ENCODE results near the gene TOMM6. TPM values are rescaled to one million over a fixed set of nuclear protein-coding genes. Genes with fewer than 3 reads are reported as not detected.

The TOMM6 gene
- total RNA-seq, 1 experiment from 2014 or later = 239 TPM

DNA sequence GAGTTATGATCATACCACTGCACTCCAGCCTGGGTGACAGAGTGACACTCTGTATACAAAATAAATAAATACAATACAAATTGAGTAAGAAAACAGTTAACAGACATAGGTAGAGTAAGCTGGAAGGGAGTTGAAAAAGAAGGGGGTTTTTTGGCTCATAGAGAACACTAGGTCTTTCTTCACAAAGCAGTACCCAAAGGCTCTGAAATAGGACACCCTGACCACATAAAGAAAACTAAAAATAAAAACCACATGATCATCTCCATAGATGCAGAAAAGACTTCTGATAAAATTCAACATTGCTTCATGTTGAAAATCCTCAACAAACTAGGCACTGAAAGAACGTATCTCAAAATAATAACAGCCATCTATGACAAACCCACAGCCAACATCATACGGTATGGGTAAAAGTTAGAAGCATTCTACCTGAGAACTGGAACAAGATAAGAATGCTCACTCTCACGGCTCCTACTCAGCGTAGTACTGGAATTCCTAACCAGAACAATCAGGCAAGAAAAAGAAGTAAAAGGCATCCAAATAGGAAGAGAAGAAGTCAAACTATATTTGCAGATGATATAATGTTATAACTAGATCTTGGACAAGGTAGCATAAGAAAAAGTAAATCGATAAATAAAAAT lies 48.6 kb downstream of the TOMM6 start:
- Histone ChIP-seq H3K9me3 (ENCODE audit: control insufficient read depth, low read depth, low read length) (no peaks in the 10 kb centered on the region), H3K14ac (ENCODE audit: insufficient read depth, low read length) (no peak overlapping the region), H2BK12ac (ENCODE audit: insufficient read length, low read depth, low read length) (no peak overlapping the region), H3K23me2 (ENCODE audit: insufficient read length, low read depth, low read length, poor library complexity, severe bottlenecking) (no peaks in the 10 kb centered on the region), H4K5ac (ENCODE audit: insufficient read length, low read depth, low read length) (no peak overlapping the region), H3K4me1 (ENCODE audit: insufficient read depth, low read length) (no peaks in the 10 kb centered on the region), H3T11ph (ENCODE audit: low read length) (no peak overlapping the region), H4K8ac (replicated peaks; ENCODE audit: insufficient read length, low read depth, low read length) (no peak overlapping the region), H3K4me2 (ENCODE audit: insufficient read depth, insufficient read length, low read length) (no peak overlapping the region), H4K91ac (ENCODE audit: insufficient read length, low read depth, low read length) (no peak overlapping the region), H2BK5ac (ENCODE audit: insufficient read length, low read length) (no peak overlapping the region), H3K18ac (ENCODE audit: insufficient read length, low read depth, low read length) (no peak overlapping the region), H3K56ac (ENCODE audit: insufficient read length, low read depth, low read length) (no peak overlapping the region), H2BK120ac (ENCODE audit: low read depth, low read length, poor library complexity, severe bottlenecking) (no peak overlapping the region), H4K20me1 (ENCODE audit: control insufficient read depth, insufficient read depth, insufficient read length) (no peaks in the 10 kb centered on the region), H3K79me2 (ENCODE audit: insufficient read depth, low read length) (no peaks in the 10 kb centered on the region), H3K4ac (ENCODE audit: low read depth, low read length) (no peak overlapping the region), H2BK15ac (ENCODE audit: low read depth, low read length) (no peak overlapping the region), H3K79me1 (ENCODE audit: insufficient read depth, low read depth, low read length, poor library complexity, severe bottlenecking) (no peaks in the 10 kb centered on the region), H2AFZ (ENCODE audit: low read length) (no peak overlapping the region), H3K27me3 (ENCODE audit: insufficient read depth, low read length) (no peaks in the 10 kb centered on the region), H3K9ac (ENCODE audit: extremely low read depth, insufficient read length, low read length) (no peak overlapping the region), H3K27ac (ENCODE audit: insufficient read length, low read depth, low read length) (no peak overlapping the region), H2AK5ac (ENCODE audit: insufficient read length, low read length) (no peak overlapping the region), H2BK20ac (ENCODE audit: low read depth, low read length, poor library complexity, severe bottlenecking) (no peak overlapping the region), H3K23ac (ENCODE audit: insufficient read length, low read depth, low read length) (no peak overlapping the region)
- H3K9me3 Mint-ChIP-seq = no peaks in the 10 kb centered on the region
- no CpG with 5 or more reads among the region's 5 CpGs for WGBS (ENCODE audit: extremely low coverage, insufficient read length, low lambda C conversion rate)
- TF ChIP-seq, protein P1, sequence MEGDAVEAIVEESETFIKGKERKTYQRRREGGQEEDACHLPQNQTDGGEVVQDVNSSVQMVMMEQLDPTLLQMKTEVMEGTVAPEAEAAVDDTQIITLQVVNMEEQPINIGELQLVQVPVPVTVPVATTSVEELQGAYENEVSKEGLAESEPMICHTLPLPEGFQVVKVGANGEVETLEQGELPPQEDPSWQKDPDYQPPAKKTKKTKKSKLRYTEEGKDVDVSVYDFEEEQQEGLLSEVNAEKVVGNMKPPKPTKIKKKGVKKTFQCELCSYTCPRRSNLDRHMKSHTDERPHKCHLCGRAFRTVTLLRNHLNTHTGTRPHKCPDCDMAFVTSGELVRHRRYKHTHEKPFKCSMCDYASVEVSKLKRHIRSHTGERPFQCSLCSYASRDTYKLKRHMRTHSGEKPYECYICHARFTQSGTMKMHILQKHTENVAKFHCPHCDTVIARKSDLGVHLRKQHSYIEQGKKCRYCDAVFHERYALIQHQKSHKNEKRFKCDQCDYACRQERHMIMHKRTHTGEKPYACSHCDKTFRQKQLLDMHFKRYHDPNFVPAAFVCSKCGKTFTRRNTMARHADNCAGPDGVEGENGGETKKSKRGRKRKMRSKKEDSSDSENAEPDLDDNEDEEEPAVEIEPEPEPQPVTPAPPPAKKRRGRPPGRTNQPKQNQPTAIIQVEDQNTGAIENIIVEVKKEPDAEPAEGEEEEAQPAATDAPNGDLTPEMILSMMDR (conservative IDR thresholded peaks at IDR 0.05) = no peak
- no peaks in the 10 kb centered on the region for H3K4me1 Mint-ChIP-seq
- no peaks in the 10 kb centered on the region; a peak in 2 of 7 replicates for H3K36me3 Mint-ChIP-seq (ENCODE audit: insufficient read depth in 1 of 3, low read depth in 3 of 3)
- no peaks in the 10 kb centered on the region; the same call in 1 of the 2 replicates for H3K27me3 Mint-ChIP-seq (ENCODE audit: low read depth)
- no peak overlapping the region for H3K4me3 Mint-ChIP-seq
- H3K27ac Mint-ChIP-seq = no peak overlapping the region
- DNase-seq = no peak
